ENCODE data around the gene COG1. TPM values are rescaled to one million over a fixed set of nuclear protein-coding genes. Genes with fewer than 3 reads are reported as not detected.

Gene COG1
- total and polyA plus RNA-seq, 2 of the 8 experiments (the other 6 are each of a cell fraction or from before 2014, with no cell fraction given): 11.0 to 19.5 TPM

- H3K23ac ChIP-seq (ENCODE audit: insufficient read length): no peak overlapping the region
- no peak overlapping the region for H2BK20ac ChIP-seq (ENCODE audit: low read length)
- H3K4me2 ChIP-seq (ENCODE audit: insufficient read depth in 1 of 2, low read depth in 2 of 2, low read length in 2 of 2): no peak overlapping the region
- H3K4ac ChIP-seq (replicated peaks; ENCODE audit: insufficient read length, low read depth, low read length): no peak overlapping the region
- ChIA-PET CTCF (ENCODE audit: partially characterized antibody) (interaction anchor here (0.6 to 19.7 kb wide), 8 partner anchors 6 to 524 kb away, joined by 3 to 439 read pairs (median 5); partner anchors contain the start of gene CPSF4L), POLR2A (ENCODE audit: partially characterized antibody) (interaction anchor here (0.7 to 2.7 kb wide), 5 partner anchors 8 to 60 kb away, joined by 3 to 6 read pairs (median 3); partner anchors contain the start of gene CDC42EP4)
- no peak overlapping the region for H2BK12ac ChIP-seq (ENCODE audit: low read depth, low read length)
- H2BK120ac ChIP-seq (replicated peaks; ENCODE audit: low read depth, low read length): no peak overlapping the region
- no peak overlapping the region for H4K5ac ChIP-seq (ENCODE audit: insufficient read length, low read depth, low read length)
- no peak overlapping the region for H3K9ac ChIP-seq (replicated peaks in 1 of 4; ENCODE audit: extremely low read depth in 1 of 4, low read depth in 3 of 4, low read length in 3 of 4)
- no peaks in the 10 kb centered on the region for H3K27me3 ChIP-seq (replicated peaks in 1 of 4; ENCODE audit: control insufficient read depth in 3 of 4, extremely low read depth in 1 of 4, insufficient read depth in 3 of 4, low read length in 3 of 4)
- no peak overlapping the region for H2BK5ac ChIP-seq (ENCODE audit: low read depth, low read length)
- H2AFZ ChIP-seq (ENCODE audit: low read length): no peak overlapping the region
- WGBS, 2 experiments (ENCODE audit: extremely low coverage in 1 of 2, insufficient coverage in 1 of 2, insufficient read length in 1 of 2, insufficient replicate concordance in 2 of 2, low coverage in 1 of 2, low lambda C conversion rate in 2 of 2, missing lambda C conversion rate in 1 of 2): 89% methylated on average over 10 of the region's 10 CpGs; no CpG with 5 or more reads in 1 of the 2 experiments
- H4K8ac ChIP-seq (ENCODE audit: extremely low read depth, insufficient read depth, low read length): no peak overlapping the region
- H4K20me1 ChIP-seq (replicated peaks in 1 of 2; ENCODE audit: control insufficient read depth in 1 of 2, insufficient read depth in 2 of 2, low read length in 2 of 2): no peaks in the 10 kb centered on the region
- H3K36me3 ChIP-seq (ENCODE audit: control insufficient read depth in 2 of 4, insufficient read depth in 4 of 4, low read length in 3 of 4): peaks cover under 1 to 6% (median 2%) of the 10 kb centered on the region in 4 experiments; a peak in 6 of 8 replicates
- H3K4me1 ChIP-seq (replicated peaks in 1 of 4; ENCODE audit: control insufficient read depth in 3 of 4, insufficient read depth in 4 of 4, low read length in 3 of 4): peaks cover 0 to 5% (median 3%) of the 10 kb centered on the region in 4 experiments; a peak in 3 of 7 replicates
- H3K4me3 ChIP-seq (ENCODE audit: extremely low read depth in 1 of 4, insufficient read depth in 2 of 4, low read depth in 3 of 4, low read length in 4 of 4): no peak overlapping the region
- H3K23me2 ChIP-seq (ENCODE audit: low read depth, low read length): no peaks in the 10 kb centered on the region
- no peaks in the 10 kb centered on the region for H3K79me2 ChIP-seq (ENCODE audit: control insufficient read depth in 1 of 2, insufficient read depth in 2 of 2, low read length in 2 of 2)
- no peak overlapping the region for H3K27ac ChIP-seq (ENCODE audit: low read depth, low read length)
- H4K91ac ChIP-seq (replicated peaks; ENCODE audit: insufficient read length, low read length): no peak overlapping the region
- DNase-seq (ENCODE audit: low read depth in 1 of 2, low spot score in 2 of 2): no peak
- H2BK15ac ChIP-seq (ENCODE audit: low read length): no peak overlapping the region
- H3K79me1 ChIP-seq (ENCODE audit: low read depth, low read length): no peaks in the 10 kb centered on the region
- TF ChIP-seq SIRT6 (IDR thresholded peaks at IDR 0.05; ENCODE audit: low read length) (no peak), E2F6 (IDR thresholded peaks at IDR 0.05) (no peak), HDAC2 (IDR thresholded peaks at IDR 0.05; ENCODE audit: borderline replicate concordance in 1 of 2, low read depth in 2 of 2, low read length in 2 of 2) (no peak), MAX (IDR thresholded peaks at IDR 0.05) (no peak), CHD2 (IDR thresholded peaks at IDR 0.05; ENCODE audit: low read length) (no peak), TCF12 (IDR thresholded peaks at IDR 0.05; ENCODE audit: low read depth, low read length) (no peak)
- H3K9me3 ChIP-seq (ENCODE audit: insufficient read depth in 2 of 2, low read depth in 1 of 2, low read length in 1 of 2): no peaks in the 10 kb centered on the region
- H2AK5ac ChIP-seq (ENCODE audit: low read depth, low read length): no peak overlapping the region
- H3K14ac ChIP-seq (ENCODE audit: insufficient read length): no peak overlapping the region
- H3K56ac ChIP-seq (replicated peaks; ENCODE audit: insufficient read length, low read depth, low read length): no peak overlapping the region
- no peak for FAIRE-seq
- H3K18ac ChIP-seq (ENCODE audit: extremely low read depth, low read length): no peak overlapping the region
Observed at GRCh38 chr17:73250851-73251640, 58.2 kb downstream of the COG1 start.
